HepG2 (cell line): Measurements from ENCODE around the gene RNF213.

Experiments used
- BHLHE40 ChIP-seq: IDR thresholded peaks from 2 replicates; pipeline ENCODE4 v1.6.1; 2011; ENCODE audit warnings: low read length, improper control_type of control experiment
- FOXJ3 ChIP-seq: sonication (generic); formaldehyde crosslinking; IDR thresholded peaks from 2 replicates; pipeline ENCODE4 v1.4.0; 2020; ENCODE audit warnings: missing genetic modification reagents, mild to moderate bottlenecking, borderline replicate concordance
- IKZF4 ChIP-seq: sonication (generic); formaldehyde crosslinking; IDR thresholded peaks from 2 replicates; pipeline ENCODE4 v1.5.1; 2020; ENCODE audit warnings: borderline replicate concordance, mild to moderate bottlenecking, low read depth, missing genetic modification reagents; ENCODE audit errors: not compliant biosample characterization
- ISL2 ChIP-seq: sonication (generic); formaldehyde crosslinking; IDR thresholded peaks from 2 replicates; pipeline ENCODE4 v1.5.0; 2020; ENCODE audit warnings: missing genetic modification reagents
- JUNB ChIP-seq: sonication (generic); formaldehyde crosslinking; IDR thresholded peaks from 2 replicates; pipeline ENCODE4 v1.8.0; 2022; ENCODE audit warnings: missing genetic modification reagents, mild to moderate bottlenecking, borderline replicate concordance
- RBM39 ChIP-seq: fragments of 200-400 bp; formaldehyde crosslinking; IDR thresholded peaks from one replicate; pipeline ENCODE4 v1.6.1; 2018; ENCODE audit warnings: antibody characterized with exemption, mild to moderate bottlenecking, low read depth, low read length; ENCODE audit not compliant: poor library complexity, severe bottlenecking
- RFX5 ChIP-seq: IDR thresholded peaks from 2 replicates; pipeline ENCODE4 v1.6.1; 2011; ENCODE audit warnings: low read depth, low read length, improper control_type of control experiment
- SMAD3 ChIP-seq: sonication (generic); formaldehyde crosslinking; IDR thresholded peaks from 2 replicates; pipeline ENCODE4 v1.4.0; 2020; ENCODE audit warnings: missing genetic modification reagents
- ZNF10 ChIP-seq: sonication (generic); formaldehyde crosslinking; IDR thresholded peaks from 2 replicates; pipeline ENCODE4 v1.4.0; 2020; ENCODE audit warnings: mild to moderate bottlenecking, low read depth, missing genetic modification reagents, borderline replicate concordance
- ZNF549 ChIP-seq: sonication (generic); formaldehyde crosslinking; IDR thresholded peaks from 2 replicates; pipeline ENCODE4 v1.5.0; 2020; ENCODE audit warnings: missing genetic modification reagents
- ZNF589 ChIP-seq: sonication (generic); formaldehyde crosslinking; conservative IDR thresholded peaks from 2 replicates; pipeline ENCODE4 v1.8.0; 2022; ENCODE audit warnings: mild to moderate bottlenecking, moderate library complexity, missing genetic modification reagents
- TF ChIP-seq, protein P1 (sequence below): sonication (generic); formaldehyde crosslinking; IDR thresholded peaks from 2 replicates; pipeline ENCODE4 v1.5.0; 2020; ENCODE audit warnings: mild to moderate bottlenecking, missing genetic modification reagents, moderate library complexity
- TF ChIP-seq, protein P2 (sequence below): IDR thresholded peaks from 2 replicates; pipeline ENCODE4 v1.6.1; 2012; ENCODE audit warnings: inconsistent platforms
- TF ChIP-seq, protein P3 (sequence below): IDR thresholded peaks from 2 replicates; pipeline ENCODE4 v1.6.1; 2012; ENCODE audit warnings: low read length, improper control_type of control experiment

DNA sequence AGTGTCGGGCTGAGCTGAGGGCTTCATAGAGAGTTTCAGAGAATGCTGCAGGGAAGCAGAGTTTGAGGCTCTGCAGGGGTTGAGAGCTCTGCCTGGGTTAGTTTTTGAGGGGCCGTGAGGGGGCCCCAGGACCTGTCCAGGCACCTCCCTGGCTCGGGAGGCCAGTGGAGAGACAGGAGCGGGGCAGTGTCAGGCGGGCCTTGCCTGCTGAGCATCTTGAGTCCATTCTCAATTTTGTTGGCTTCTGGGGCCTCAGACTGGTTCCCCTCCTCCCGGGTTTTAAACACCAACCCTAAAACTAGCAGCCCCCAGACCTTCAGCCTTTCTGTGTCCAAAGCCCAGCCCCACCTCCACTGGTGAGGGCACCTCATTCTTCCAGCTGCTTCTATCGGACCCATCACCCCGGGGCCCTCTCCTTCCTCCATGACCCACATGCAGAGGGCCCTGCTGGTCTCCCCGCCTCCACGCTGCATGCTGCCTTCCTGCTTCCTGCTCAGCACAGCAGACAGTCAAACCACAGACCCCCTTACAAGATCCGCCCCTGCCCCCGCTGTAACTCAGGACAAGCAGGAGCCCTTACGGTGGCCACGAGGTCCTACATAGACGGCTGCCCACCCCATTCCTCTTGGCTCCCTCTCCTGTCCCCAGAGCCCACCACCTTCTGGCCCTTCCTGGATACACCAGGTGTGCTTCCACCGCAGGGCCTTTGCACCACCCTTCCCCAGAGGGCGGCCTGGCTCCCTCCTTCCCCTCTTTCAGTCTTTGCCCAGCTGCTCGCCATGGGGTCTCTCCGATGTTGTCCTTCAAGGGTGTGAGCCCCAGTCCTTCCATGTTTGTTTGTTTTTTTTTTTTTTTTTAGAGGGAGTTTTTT is 3.8 kb downstream of the RNF213 start:
- TF ChIP-seq, protein P1, sequence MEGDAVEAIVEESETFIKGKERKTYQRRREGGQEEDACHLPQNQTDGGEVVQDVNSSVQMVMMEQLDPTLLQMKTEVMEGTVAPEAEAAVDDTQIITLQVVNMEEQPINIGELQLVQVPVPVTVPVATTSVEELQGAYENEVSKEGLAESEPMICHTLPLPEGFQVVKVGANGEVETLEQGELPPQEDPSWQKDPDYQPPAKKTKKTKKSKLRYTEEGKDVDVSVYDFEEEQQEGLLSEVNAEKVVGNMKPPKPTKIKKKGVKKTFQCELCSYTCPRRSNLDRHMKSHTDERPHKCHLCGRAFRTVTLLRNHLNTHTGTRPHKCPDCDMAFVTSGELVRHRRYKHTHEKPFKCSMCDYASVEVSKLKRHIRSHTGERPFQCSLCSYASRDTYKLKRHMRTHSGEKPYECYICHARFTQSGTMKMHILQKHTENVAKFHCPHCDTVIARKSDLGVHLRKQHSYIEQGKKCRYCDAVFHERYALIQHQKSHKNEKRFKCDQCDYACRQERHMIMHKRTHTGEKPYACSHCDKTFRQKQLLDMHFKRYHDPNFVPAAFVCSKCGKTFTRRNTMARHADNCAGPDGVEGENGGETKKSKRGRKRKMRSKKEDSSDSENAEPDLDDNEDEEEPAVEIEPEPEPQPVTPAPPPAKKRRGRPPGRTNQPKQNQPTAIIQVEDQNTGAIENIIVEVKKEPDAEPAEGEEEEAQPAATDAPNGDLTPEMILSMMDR (CRISPR knock-in tag): no peak
- TF ChIP-seq ZNF10: no peak
- no peak for TF ChIP-seq ZNF549 (CRISPR knock-in tag)
- no peak for TF ChIP-seq BHLHE40
- TF ChIP-seq RFX5: no peak
- TF ChIP-seq RBM39: no peak
- TF ChIP-seq JUNB (CRISPR knock-in tag): no peak
- TF ChIP-seq, protein P2, sequence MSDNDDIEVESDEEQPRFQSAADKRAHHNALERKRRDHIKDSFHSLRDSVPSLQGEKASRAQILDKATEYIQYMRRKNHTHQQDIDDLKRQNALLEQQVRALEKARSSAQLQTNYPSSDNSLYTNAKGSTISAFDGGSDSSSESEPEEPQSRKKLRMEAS: no peak
- no peak for TF ChIP-seq ZNF589
- no peak for TF ChIP-seq SMAD3 (CRISPR knock-in tag)
- no peak for TF ChIP-seq FOXJ3 (CRISPR knock-in tag)
- TF ChIP-seq ISL2 (CRISPR knock-in tag): no peak
- no peak for TF ChIP-seq IKZF4 (CRISPR knock-in tag)
- TF ChIP-seq, protein P3, sequence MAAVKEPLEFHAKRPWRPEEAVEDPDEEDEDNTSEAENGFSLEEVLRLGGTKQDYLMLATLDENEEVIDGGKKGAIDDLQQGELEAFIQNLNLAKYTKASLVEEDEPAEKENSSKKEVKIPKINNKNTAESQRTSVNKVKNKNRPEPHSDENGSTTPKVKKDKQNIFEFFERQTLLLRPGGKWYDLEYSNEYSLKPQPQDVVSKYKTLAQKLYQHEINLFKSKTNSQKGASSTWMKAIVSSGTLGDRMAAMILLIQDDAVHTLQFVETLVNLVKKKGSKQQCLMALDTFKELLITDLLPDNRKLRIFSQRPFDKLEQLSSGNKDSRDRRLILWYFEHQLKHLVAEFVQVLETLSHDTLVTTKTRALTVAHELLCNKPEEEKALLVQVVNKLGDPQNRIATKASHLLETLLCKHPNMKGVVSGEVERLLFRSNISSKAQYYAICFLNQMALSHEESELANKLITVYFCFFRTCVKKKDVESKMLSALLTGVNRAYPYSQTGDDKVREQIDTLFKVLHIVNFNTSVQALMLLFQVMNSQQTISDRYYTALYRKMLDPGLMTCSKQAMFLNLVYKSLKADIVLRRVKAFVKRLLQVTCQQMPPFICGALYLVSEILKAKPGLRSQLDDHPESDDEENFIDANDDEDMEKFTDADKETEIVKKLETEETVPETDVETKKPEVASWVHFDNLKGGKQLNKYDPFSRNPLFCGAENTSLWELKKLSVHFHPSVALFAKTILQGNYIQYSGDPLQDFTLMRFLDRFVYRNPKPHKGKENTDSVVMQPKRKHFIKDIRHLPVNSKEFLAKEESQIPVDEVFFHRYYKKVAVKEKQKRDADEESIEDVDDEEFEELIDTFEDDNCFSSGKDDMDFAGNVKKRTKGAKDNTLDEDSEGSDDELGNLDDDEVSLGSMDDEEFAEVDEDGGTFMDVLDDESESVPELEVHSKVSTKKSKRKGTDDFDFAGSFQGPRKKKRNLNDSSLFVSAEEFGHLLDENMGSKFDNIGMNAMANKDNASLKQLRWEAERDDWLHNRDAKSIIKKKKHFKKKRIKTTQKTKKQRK: no peak
